ENCODE measurements around the gene KIAA2012. TPM values are rescaled to one million over a fixed set of nuclear protein-coding genes. Genes with fewer than 3 reads are reported as not detected.

KIAA2012 gene
- total RNA-seq, 1 donor from 2014 or later: 0.11 TPM

GRCh38 chr2:202067589-202067988, 5.5 kb upstream of the KIAA2012 start:
- H3K9me3 ChIP-seq: no peaks in the 10 kb centered on the region
- no peaks in the 10 kb centered on the region for H3K36me3 ChIP-seq
- H3K4me3 ChIP-seq: no peak overlapping the region
- H3K27me3 ChIP-seq: no peaks in the 10 kb centered on the region
- no peak overlapping the region for H3K27ac ChIP-seq
- DNase-seq (ENCODE audit: low spot score in 2 of 2): no peak
- no peak for TF ChIP-seq CTCF (IDR thresholded peaks at IDR 0.05)
- H3K4me1 ChIP-seq: peaks cover 0 to 9% of the 10 kb centered on the region in 2 donors
- intact Hi-C loops (cut with DNase I): no loop called here

GRCh38 chr2:202069170-202070067, 3.6 kb upstream of the KIAA2012 start:
- Histone ChIP-seq H3K4me1 (peaks cover 0 to 5% of the 10 kb centered on the region in 2 donors), H3K27ac (no peak overlapping the region), H3K4me3 (no peak overlapping the region), H3K9me3 (no peaks in the 10 kb centered on the region), H3K27me3 (no peaks in the 10 kb centered on the region), H3K36me3 (no peaks in the 10 kb centered on the region)
- intact Hi-C loops (cut with DNase I): no loop called here
- DNase-seq (ENCODE audit: low spot score in 2 of 2): no peak
- TF ChIP-seq CTCF (IDR thresholded peaks at IDR 0.05): no peak

GRCh38 chr2:202071107-202071506, 1.9 kb upstream of the KIAA2012 start:
- intact Hi-C loops (cut with DNase I): no loop called here
- Histone ChIP-seq H3K9me3 (no peaks in the 10 kb centered on the region), H3K4me1 (no peaks in the 10 kb centered on the region), H3K27me3 (no peaks in the 10 kb centered on the region), H3K27ac (no peak overlapping the region), H3K4me3 (no peak overlapping the region), H3K36me3 (no peaks in the 10 kb centered on the region)
- no peak for TF ChIP-seq CTCF (IDR thresholded peaks at IDR 0.05)
- no peak for DNase-seq (ENCODE audit: low spot score in 2 of 2)

GRCh38 chr2:202072226-202072625, 829 bp upstream of the KIAA2012 start:
- no peak overlapping the region for H3K27ac ChIP-seq
- H3K9me3 ChIP-seq: no peaks in the 10 kb centered on the region
- DNase-seq (ENCODE audit: low spot score in 2 of 2): no peak
- no peak overlapping the region for H3K4me3 ChIP-seq
- no peaks in the 10 kb centered on the region for H3K27me3 ChIP-seq
- intact Hi-C loops (cut with DNase I): no loop called here
- no peaks in the 10 kb centered on the region for H3K36me3 ChIP-seq
- no peak for TF ChIP-seq CTCF (IDR thresholded peaks at IDR 0.05)
- H3K4me1 ChIP-seq: no peaks in the 10 kb centered on the region

GRCh38 chr2:202074324-202074723, 1.3 kb downstream of the KIAA2012 start:
- H3K9me3 ChIP-seq: no peaks in the 10 kb centered on the region
- no peak for TF ChIP-seq CTCF (IDR thresholded peaks at IDR 0.05)
- intact Hi-C loops (cut with DNase I): no loop called here
- H3K4me1 ChIP-seq: no peaks in the 10 kb centered on the region
- no peak overlapping the region for H3K27ac ChIP-seq
- no peak for DNase-seq (ENCODE audit: low spot score in 2 of 2)
- H3K4me3 ChIP-seq: no peak overlapping the region
- no peaks in the 10 kb centered on the region for H3K36me3 ChIP-seq
- H3K27me3 ChIP-seq: no peaks in the 10 kb centered on the region
